OCI-LY3 (cell line): ENCODE results near the gene PLAC9.

Experiments used
- CTCF ChIP-seq: fragments of 200-600, 300-600 bp; sonication (generic); IDR thresholded peaks from 2 replicates; pipeline ENCODE4 v1.5.1; 2014; ENCODE audit warnings: antibody characterized with exemption, low read length, low read depth
- EZH2phosphoT487 ChIP-seq: fragments of 200-600 bp; shearing (Covaris generic); IDR thresholded peaks from 2 replicates; pipeline ENCODE4 v1.6.1; 2018; ENCODE audit warnings: antibody characterized with exemption, mixed run types, low read depth

- TF ChIP-seq CTCF (no peak), EZH2phosphoT487 (no peak)
These were observed 23.2 kb downstream of the PLAC9 start for GRCh38 chr10:80155696-80156215.
